ENCODE results near the gene KMT2D. TPM values are rescaled to one million over a fixed set of nuclear protein-coding genes. Genes with fewer than 3 reads are reported as not detected.

KMT2D gene
- total RNA-seq, 1 donor from 2014 or later: 106 TPM

DNA sequence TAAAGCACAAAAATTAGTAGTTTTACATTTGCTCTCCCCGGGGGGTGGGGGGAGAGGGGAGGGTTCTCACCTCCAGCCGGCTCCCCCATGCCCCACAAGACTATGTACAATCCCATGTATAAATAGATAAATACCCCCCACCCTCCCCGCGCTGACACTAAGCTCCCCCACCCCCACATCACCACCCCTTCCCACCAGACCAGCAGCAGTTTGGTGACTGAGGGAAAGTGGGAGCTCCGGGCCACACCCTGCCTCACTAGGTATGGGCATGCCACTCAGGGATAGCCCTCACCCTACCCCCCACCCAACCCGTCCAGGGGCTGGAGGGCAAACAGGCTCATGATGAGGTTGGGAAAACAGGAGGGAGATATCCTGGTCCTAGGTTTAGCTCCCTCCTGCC is 40.2 kb downstream of the KMT2D start:
- H3K36me3 ChIP-seq: peaks cover 39 to 48% of the 10 kb centered on the region in 2 donors
- intact Hi-C loops (cut with DNase I): no loop called here
- DNase-seq (ENCODE audit: low spot score in 2 of 2): no peak
- no peaks in the 10 kb centered on the region for H3K27me3 ChIP-seq
- peak overlapping the region; percentile 86 to 96 for H3K27ac ChIP-seq
- H3K4me3 ChIP-seq: no peak overlapping the region
- H3K4me1 ChIP-seq: peaks cover 0 to 6% of the 10 kb centered on the region in 2 donors
- no peaks in the 10 kb centered on the region for H3K9me3 ChIP-seq
- TF ChIP-seq, protein P1, sequence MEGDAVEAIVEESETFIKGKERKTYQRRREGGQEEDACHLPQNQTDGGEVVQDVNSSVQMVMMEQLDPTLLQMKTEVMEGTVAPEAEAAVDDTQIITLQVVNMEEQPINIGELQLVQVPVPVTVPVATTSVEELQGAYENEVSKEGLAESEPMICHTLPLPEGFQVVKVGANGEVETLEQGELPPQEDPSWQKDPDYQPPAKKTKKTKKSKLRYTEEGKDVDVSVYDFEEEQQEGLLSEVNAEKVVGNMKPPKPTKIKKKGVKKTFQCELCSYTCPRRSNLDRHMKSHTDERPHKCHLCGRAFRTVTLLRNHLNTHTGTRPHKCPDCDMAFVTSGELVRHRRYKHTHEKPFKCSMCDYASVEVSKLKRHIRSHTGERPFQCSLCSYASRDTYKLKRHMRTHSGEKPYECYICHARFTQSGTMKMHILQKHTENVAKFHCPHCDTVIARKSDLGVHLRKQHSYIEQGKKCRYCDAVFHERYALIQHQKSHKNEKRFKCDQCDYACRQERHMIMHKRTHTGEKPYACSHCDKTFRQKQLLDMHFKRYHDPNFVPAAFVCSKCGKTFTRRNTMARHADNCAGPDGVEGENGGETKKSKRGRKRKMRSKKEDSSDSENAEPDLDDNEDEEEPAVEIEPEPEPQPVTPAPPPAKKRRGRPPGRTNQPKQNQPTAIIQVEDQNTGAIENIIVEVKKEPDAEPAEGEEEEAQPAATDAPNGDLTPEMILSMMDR (IDR thresholded peaks at IDR 0.05): no peak

DNA sequence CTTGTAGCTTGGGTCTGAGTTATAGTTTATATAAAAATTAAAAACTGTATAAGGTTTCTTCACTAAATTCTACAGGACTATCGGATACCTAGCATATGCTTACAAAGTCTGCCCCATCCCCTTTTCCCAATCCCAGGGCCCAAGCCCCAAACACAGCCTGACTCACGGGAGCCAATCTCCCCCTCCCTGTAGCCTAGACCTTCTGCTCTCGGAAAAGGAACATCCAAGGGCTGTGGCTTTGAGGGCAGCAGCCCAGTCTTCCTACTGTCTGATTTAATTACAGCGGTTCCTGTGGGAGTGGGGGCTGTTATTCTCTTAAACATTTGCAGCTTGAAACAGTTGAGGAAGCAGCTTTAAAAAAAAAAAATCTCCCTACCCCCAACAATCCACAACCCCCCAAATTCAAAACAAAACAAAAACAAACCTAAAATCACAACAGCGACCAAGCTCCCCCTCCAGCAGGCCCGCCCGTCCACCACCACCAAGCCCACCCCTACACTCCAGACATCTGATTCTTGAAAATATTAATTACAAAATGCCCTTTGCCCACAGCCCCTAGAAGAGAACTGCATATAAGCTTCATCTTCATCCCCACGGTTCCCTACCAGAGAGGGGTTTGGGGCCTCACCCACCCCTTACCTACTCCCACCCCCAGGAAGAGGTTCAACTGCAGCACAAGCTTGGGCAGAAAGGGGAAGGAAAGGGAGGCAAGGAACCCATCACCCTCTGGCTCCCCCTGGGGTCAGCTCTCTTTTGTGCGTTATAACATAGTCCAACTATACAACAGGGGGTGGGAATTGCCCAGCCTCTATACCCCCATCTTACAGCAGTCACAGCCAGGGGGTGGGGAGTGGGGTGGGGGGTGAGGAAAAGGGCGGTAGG is 40.9 kb downstream of the KMT2D start:
- H3K27me3 ChIP-seq: no peaks in the 10 kb centered on the region
- H3K9me3 ChIP-seq: no peaks in the 10 kb centered on the region
- peaks cover 31 to 41% of the 10 kb centered on the region in 2 donors for H3K36me3 ChIP-seq
- peak overlapping the region; percentile 86 to 96 for H3K27ac ChIP-seq
- peaks cover 0 to 6% of the 10 kb centered on the region in 2 donors for H3K4me1 ChIP-seq
- no peak for DNase-seq (ENCODE audit: low spot score in 2 of 2)
- TF ChIP-seq, protein P1 (IDR thresholded peaks at IDR 0.05): peak in 1 of 3 experiments; percentile 13
- peak overlapping the region; percentile 85 to 87 for H3K4me3 ChIP-seq
- intact Hi-C loops (cut with DNase I): loop anchor here (5.0 kb wide), 2 partner anchors 38 to 88 kb away; no protein-coding TSS in a partner anchor

DNA sequence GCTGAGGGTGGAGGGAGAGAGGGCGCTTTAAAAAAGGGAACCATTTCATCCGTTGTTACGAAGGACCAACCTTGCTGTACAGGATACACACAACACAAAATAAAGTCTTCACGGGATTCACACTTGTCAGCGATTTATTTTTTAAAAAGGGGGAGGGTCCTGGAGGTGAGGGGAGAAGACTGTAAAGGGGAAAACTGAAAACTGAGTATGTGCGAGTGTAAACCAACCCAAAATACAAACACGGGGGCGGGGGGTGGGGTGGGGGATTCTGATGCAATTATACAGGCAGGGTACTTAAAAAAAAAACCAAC is 41.5 kb downstream of the KMT2D start:
- H3K4me3 ChIP-seq: peak overlapping the region; percentile 85 to 87
- no peaks in the 10 kb centered on the region for H3K9me3 ChIP-seq
- no peaks in the 10 kb centered on the region for H3K27me3 ChIP-seq
- intact Hi-C loops (cut with DNase I): loop anchor here (5.0 kb wide), 2 partner anchors 38 to 88 kb away; no protein-coding TSS in a partner anchor
- H3K27ac ChIP-seq: peak overlapping the region; percentile 86 to 96
- no peak for DNase-seq (ENCODE audit: low spot score in 2 of 2)
- peaks cover 27 to 35% of the 10 kb centered on the region in 2 donors for H3K36me3 ChIP-seq
- peaks cover 0 to 6% of the 10 kb centered on the region in 2 donors for H3K4me1 ChIP-seq
- TF ChIP-seq, protein P1 (IDR thresholded peaks at IDR 0.05): no peak

DNA sequence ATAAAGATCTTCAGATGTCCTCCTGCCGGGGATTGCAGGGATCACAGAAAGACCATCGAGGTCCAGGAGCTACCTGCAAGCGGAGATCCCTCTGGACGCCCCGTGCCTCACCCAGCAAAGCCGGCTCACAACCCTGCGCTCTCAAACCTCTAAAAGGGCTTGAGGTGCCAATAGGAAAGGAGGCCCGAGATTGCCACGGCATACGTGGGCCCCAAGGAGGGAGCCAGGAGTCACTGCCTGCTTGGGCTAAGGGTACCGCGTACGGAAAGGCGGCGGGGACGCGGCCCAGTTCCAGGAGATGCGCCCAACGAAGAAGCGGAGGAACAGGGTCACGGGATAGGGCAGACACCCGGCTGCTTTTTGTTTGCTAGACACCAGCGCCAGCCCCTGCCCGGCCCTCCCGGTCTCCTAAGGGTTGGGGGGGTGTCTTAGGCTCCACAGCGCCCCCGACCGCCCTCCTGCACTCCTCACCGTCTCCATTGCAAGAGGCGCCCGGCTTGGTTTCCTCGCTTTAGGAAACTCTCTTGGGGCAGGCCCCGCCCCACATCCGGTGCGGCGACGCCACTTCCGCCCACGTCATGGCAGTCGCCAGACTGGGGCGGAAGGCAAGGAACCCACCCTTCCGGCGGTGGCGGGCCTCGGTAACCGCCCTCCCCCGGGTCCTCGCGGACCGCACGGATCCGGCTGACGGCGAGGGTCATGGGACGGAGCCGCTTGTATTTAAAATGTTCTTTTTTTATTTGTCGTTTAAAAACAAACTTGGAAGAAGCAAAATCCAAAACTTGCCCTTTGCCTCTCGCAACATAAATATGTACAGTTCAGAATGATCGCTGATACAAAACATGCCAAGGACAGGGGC is 42.1 kb downstream of the KMT2D start, which contains the start of gene PRKAG1:
PRKAG1 (minus strand) TSS at position 516 of the 859 bp plus-strand sequence; CDS start at position 480, 36 bp downstream.
- peak; percentile 87 to 98 for DNase-seq (ENCODE audit: low spot score in 2 of 2)
- Histone ChIP-seq H3K27me3 (no peaks in the 10 kb centered on the region), H3K4me1 (peaks cover 0 to 6% of the 10 kb centered on the region in 2 donors), H3K27ac (peak within 1 kb of the TSS; percentile 86 to 96), H3K4me3 (peak within 1 kb of the TSS; percentile 85 to 87), H3K36me3 (peaks cover 23 to 29% of the 10 kb centered on the region in 2 donors), H3K9me3 (no peaks in the 10 kb centered on the region)
- TF ChIP-seq, protein P1 (IDR thresholded peaks at IDR 0.05): peak; percentile 5 to 56 (median 55)
- intact Hi-C loops (cut with DNase I): loop anchor here (1.0 to 5.0 kb wide), 3 partner anchors 39 to 89 kb away; no protein-coding TSS in a partner anchor

DNA sequence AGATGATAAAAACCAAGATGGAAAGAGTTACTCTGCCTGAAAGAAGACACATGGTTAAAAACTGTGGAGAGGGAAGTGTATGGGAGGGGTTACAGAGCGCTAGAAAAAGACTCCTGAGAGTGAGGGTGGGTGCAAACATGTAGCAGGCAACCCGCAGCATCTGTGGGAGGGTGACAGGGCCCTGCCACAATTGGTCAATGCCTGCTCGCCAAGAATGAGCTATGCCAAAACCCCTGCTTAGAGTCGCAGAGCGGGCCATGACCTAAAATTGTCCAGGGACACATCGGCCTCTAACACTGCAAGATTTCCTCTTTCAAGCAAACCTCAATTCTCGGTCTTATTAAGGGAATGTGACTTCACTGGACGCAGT is 42.7 kb downstream of the KMT2D start:
- TF ChIP-seq, protein P1 (IDR thresholded peaks at IDR 0.05): no peak
- no peak for DNase-seq (ENCODE audit: low spot score in 2 of 2)
- H3K27me3 ChIP-seq: no peaks in the 10 kb centered on the region
- H3K36me3 ChIP-seq: peaks cover 18 to 24% of the 10 kb centered on the region in 2 donors
- intact Hi-C loops (cut with DNase I): loop anchor here (1.0 to 5.0 kb wide), 3 partner anchors 39 to 89 kb away; no protein-coding TSS in a partner anchor
- peaks cover 0 to 6% of the 10 kb centered on the region in 2 donors for H3K4me1 ChIP-seq
- peak overlapping the region; percentile 85 to 87 for H3K4me3 ChIP-seq
- H3K27ac ChIP-seq: peak overlapping the region; percentile 86 to 96
- no peaks in the 10 kb centered on the region for H3K9me3 ChIP-seq
